WTC11 (cell line): ENCODE data around the gene FGFRL1. TPM values are rescaled to one million over a fixed set of nuclear protein-coding genes. Genes with fewer than 3 reads are reported as not detected.

Source experiments
- ATAC-seq: fragments of 200-7000 bp; cut with Tn5 transposase; 2 replicates; pipeline ENCODE4 v1.10.0; 2021; ENCODE audit warnings: mild to moderate bottlenecking, moderate library complexity
- CTCF ChIA-PET: fragments of 300-600 bp; sonication (Branson Sonifier 250); formaldehyde crosslinking; loops from one replicate; lab custom pipeline; 2021; ENCODE audit warnings: antibody characterized with exemption; lab: Charles Lee
- POLR2A ChIA-PET: fragments of 350-600 bp; sonication (Branson Sonifier 250); formaldehyde crosslinking; loops from one replicate; lab custom pipeline; 2021; ENCODE audit warnings: antibody characterized with exemption; lab: Charles Lee
- DNase-seq: peaks from one replicate; pipeline ENCODE4 v3.0.0; 2021; ENCODE audit warnings: low spot score
- H3K27ac Mint-ChIP-seq: 2 replicates; pipeline ENCODE4 v1.8.0; 2021; ENCODE audit warnings: mixed read lengths
- H3K27me3 Mint-ChIP-seq: 2 replicates; pipeline ENCODE4 v1.8.0; 2021; ENCODE audit warnings: low read depth, mild to moderate bottlenecking, moderate library complexity, mixed read lengths
- H3K36me3 Mint-ChIP-seq: 2 replicates; pipeline ENCODE4 v1.8.0; 2021; ENCODE audit warnings: mixed read lengths
- H3K4me1 Mint-ChIP-seq: 2 replicates; pipeline ENCODE4 v1.8.0; 2022; ENCODE audit warnings: mixed read lengths
- H3K4me3 Mint-ChIP-seq: 2 replicates; pipeline ENCODE4 v1.8.0; 2021; ENCODE audit warnings: mild to moderate bottlenecking, moderate library complexity, mixed read lengths
- H3K9me3 Mint-ChIP-seq: 2 replicates; pipeline ENCODE4 v1.8.0; 2021; ENCODE audit warnings: mixed read lengths
- AFF4 ChIP-seq: sonication (generic); formaldehyde crosslinking; IDR thresholded peaks from 2 replicates; pipeline ENCODE4 v1.8.1; 2023; ENCODE audit warnings: mild to moderate bottlenecking, missing genetic modification reagents, borderline replicate concordance
- ELF4 ChIP-seq: sonication (generic); formaldehyde crosslinking; IDR thresholded peaks from 2 replicates; pipeline ENCODE4 v1.8.1; 2022; ENCODE audit warnings: low read depth, mild to moderate bottlenecking, moderate library complexity, missing genetic modification reagents
- FOXK1 ChIP-seq: sonication (generic); formaldehyde crosslinking; IDR thresholded peaks from 2 replicates; pipeline ENCODE4 v1.8.0; 2022; ENCODE audit warnings: mild to moderate bottlenecking, moderate library complexity, missing genetic modification reagents
- FOXP4 ChIP-seq: sonication (generic); formaldehyde crosslinking; IDR thresholded peaks from 2 replicates; pipeline ENCODE4 v1.8.0; 2022; ENCODE audit warnings: mild to moderate bottlenecking, missing genetic modification reagents
- HMGA2 ChIP-seq: fragments of 250-450 bp; sonication (Bioruptor Pico); IDR thresholded peaks from 2 replicates; pipeline ENCODE4 v1.4.0; 2021; ENCODE audit warnings: mild to moderate bottlenecking, moderate library complexity
- IRF2 ChIP-seq: sonication (generic); formaldehyde crosslinking; IDR thresholded peaks from 2 replicates; pipeline ENCODE4 v1.8.0; 2022; ENCODE audit warnings: low read depth, missing genetic modification reagents, borderline replicate concordance
- JAZF1 ChIP-seq: fragments of 250-450 bp; sonication (Bioruptor Pico); IDR thresholded peaks from 2 replicates; pipeline ENCODE4 v1.9.0; 2021; ENCODE audit warnings: moderate library complexity, mild to moderate bottlenecking, inconsistent platforms
- KAT7 ChIP-seq: sonication (generic); formaldehyde crosslinking; IDR thresholded peaks from 2 replicates; pipeline ENCODE4 v1.8.1; 2023; ENCODE audit warnings: missing genetic modification reagents, mild to moderate bottlenecking, borderline replicate concordance
- PRRX2 ChIP-seq: fragments of 250-450 bp; sonication (Bioruptor Pico); IDR thresholded peaks from 2 replicates; pipeline ENCODE4 v1.8.0; 2021; ENCODE audit warnings: mild to moderate bottlenecking
- SMAD4 ChIP-seq: sonication (generic); formaldehyde crosslinking; IDR thresholded peaks from 2 replicates; pipeline ENCODE4 v1.8.0; 2022; ENCODE audit warnings: mild to moderate bottlenecking, missing genetic modification reagents
- TCF7 ChIP-seq: sonication (generic); formaldehyde crosslinking; IDR thresholded peaks from 2 replicates; pipeline ENCODE4 v1.8.0; 2022; ENCODE audit warnings: mild to moderate bottlenecking, low read depth, missing genetic modification reagents, moderate library complexity
- TEAD4 ChIP-seq: sonication (generic); formaldehyde crosslinking; IDR thresholded peaks from 2 replicates; pipeline ENCODE4 v1.8.0; 2022; ENCODE audit warnings: mild to moderate bottlenecking, missing genetic modification reagents
- ZBTB21 ChIP-seq: sonication (generic); formaldehyde crosslinking; IDR thresholded peaks from 2 replicates; pipeline ENCODE4 v1.8.1; 2023; ENCODE audit warnings: mild to moderate bottlenecking, missing genetic modification reagents, borderline replicate concordance
- ZNF121 ChIP-seq: sonication (generic); formaldehyde crosslinking; IDR thresholded peaks from 2 replicates; pipeline ENCODE4 v1.8.0; 2023; ENCODE audit warnings: missing genetic modification reagents
- ZNF396 ChIP-seq: fragments of 250-450 bp; sonication (Bioruptor Pico); IDR thresholded peaks from 2 replicates; pipeline ENCODE4 v1.8.0; 2021; ENCODE audit warnings: mild to moderate bottlenecking, moderate library complexity, borderline replicate concordance
- ZNF423 ChIP-seq: fragments of 250-450 bp; sonication (Bioruptor Pico); IDR thresholded peaks from 2 replicates; pipeline ENCODE4 v2.1.2; 2022; ENCODE audit warnings: mild to moderate bottlenecking, moderate library complexity
- total RNA-seq: library from RNA; stranded (reverse); gene quantifications from 3 replicates; pipeline ENCODE4 v1.2.3, GENCODE V29; 2021
- TF ChIP-seq, protein P1 (sequence below): sonication (generic); formaldehyde crosslinking; IDR thresholded peaks from 2 replicates; pipeline ENCODE4 v1.8.1; 2022; ENCODE audit warnings: low read depth, mild to moderate bottlenecking, moderate library complexity, missing genetic modification reagents, borderline replicate concordance
- TF ChIP-seq, protein P2 (sequence below): fragments of 250-450 bp; sonication (Bioruptor Pico); IDR thresholded peaks from 2 replicates; pipeline ENCODE4 v2.1.2; 2022; ENCODE audit warnings: mild to moderate bottlenecking, moderate library complexity
- TF ChIP-seq, protein P3 (sequence below): fragments of 250-450 bp; sonication (Bioruptor Pico); IDR thresholded peaks from 2 replicates; pipeline ENCODE4 v1.9.0; 2021; ENCODE audit warnings: moderate library complexity, mild to moderate bottlenecking, inconsistent platforms, borderline replicate concordance
- TF ChIP-seq, protein P4 (sequence below): sonication (generic); formaldehyde crosslinking; IDR thresholded peaks from 2 replicates; pipeline ENCODE4 v1.8.0; 2022; ENCODE audit warnings: mild to moderate bottlenecking, missing genetic modification reagents

The FGFRL1 gene
- total RNA-seq, 1 experiment from 2014 or later, result 25.9 TPM

DNA sequence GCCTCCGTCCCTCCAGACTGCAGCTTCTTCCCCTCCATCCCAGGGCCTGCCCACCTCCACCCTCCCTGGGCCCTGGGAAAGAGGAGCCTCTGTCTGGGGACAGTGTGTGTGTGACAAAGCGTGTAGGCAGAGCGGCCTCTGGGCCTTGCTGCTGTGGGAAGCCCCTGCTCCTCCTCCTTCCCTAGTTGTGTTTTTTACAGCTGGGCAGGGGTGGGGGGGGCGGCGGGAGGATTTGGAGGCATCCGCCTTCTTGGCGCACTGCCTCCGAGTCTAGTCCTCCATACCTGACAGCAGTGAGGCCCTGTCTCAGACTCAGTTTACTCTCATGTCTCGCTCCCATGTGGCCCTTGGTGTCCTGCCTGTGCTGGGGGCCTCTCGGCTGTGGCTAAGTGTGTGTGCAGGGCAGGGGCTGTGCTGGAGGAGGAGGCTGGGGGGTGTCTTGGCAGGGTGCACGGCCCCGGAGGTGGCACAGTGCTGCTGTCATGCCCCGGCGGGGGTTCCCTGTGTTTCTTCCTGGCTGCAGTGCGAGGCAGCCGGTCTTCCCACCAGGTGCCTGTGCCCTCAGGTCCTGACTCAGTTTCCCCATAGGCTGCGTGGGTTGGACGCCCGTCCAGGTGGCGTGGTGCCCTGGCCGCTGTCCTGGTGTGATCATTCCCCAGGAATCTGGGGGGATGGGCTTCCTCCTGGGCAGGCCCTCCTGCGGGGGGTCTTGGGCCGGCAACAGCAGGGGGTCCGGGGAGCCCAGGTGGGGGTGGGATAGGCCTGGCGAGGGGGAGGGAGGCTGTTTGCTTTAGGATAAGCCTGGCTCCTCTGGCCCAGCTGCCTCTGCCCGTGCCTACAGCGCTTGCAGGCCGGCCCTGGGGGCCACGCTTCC, 7.0 kb downstream of the FGFRL1 start:
- ChIA-PET POLR2A (no interaction called here), CTCF (no interaction called here)
- H3K4me3 Mint-ChIP-seq, result no peak overlapping the region
- H3K4me1 Mint-ChIP-seq, result no peaks in the 10 kb centered on the region
- H3K9me3 Mint-ChIP-seq, result no peaks in the 10 kb centered on the region
- TF ChIP-seq ZNF423 (peak; percentile 49; the same call in 1 of the 2 replicates), TEAD4 (CRISPR knock-in tag) (no peak), KAT7 (CRISPR knock-in tag) (no peak)
- H3K36me3 Mint-ChIP-seq, result no peaks in the 10 kb centered on the region
- 0 out of 2 replicates have a peak, but pooled peaks have one; percentile 6 for ATAC-seq
- H3K27ac Mint-ChIP-seq, result no peak overlapping the region
- DNase-seq, result no peak
- no peaks in the 10 kb centered on the region; the same call in 1 of the 2 replicates for H3K27me3 Mint-ChIP-seq

- H3K27ac Mint-ChIP-seq, result no peak overlapping the region
- H3K36me3 Mint-ChIP-seq, result no peaks in the 10 kb centered on the region
- DNase-seq, result no peak
- ChIA-PET POLR2A (no interaction called here), CTCF (interaction anchor here (1.3 kb wide), 1 partner anchor 9 kb away, joined by 3 read pairs; the partner anchor contains the start of gene FGFRL1)
- H3K9me3 Mint-ChIP-seq, result no peaks in the 10 kb centered on the region
- no peaks in the 10 kb centered on the region for H3K4me1 Mint-ChIP-seq
- no peak overlapping the region for H3K4me3 Mint-ChIP-seq
- ATAC-seq, result no peak
- H3K27me3 Mint-ChIP-seq, result no peaks in the 10 kb centered on the region
- TF ChIP-seq TCF7 (CRISPR knock-in tag), result no peak
- TF ChIP-seq ZNF423, result 0 out of 2 replicates have a peak, but pooled peaks have one; percentile 8
- no peak for TF ChIP-seq AFF4 (CRISPR knock-in tag)
- no peak for TF ChIP-seq IRF2
- TF ChIP-seq, protein P1, sequence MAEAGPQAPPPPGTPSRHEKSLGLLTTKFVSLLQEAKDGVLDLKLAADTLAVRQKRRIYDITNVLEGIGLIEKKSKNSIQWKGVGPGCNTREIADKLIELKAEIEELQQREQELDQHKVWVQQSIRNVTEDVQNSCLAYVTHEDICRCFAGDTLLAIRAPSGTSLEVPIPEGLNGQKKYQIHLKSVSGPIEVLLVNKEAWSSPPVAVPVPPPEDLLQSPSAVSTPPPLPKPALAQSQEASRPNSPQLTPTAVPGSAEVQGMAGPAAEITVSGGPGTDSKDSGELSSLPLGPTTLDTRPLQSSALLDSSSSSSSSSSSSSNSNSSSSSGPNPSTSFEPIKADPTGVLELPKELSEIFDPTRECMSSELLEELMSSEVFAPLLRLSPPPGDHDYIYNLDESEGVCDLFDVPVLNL (CRISPR knock-in tag), result no peak
- TF ChIP-seq ZNF396 (CRISPR knock-in tag), result no peak
- TF ChIP-seq PRRX2 (CRISPR knock-in tag), result no peak
- TF ChIP-seq, all 79 proteins: peak for 1
These were observed 7.9 kb downstream of the FGFRL1 start for GRCh38 chr4:1019320-1019719.

- no peak overlapping the region for H3K27ac Mint-ChIP-seq
- DNase-seq, result no peak
- H3K36me3 Mint-ChIP-seq, result no peaks in the 10 kb centered on the region
- ChIA-PET POLR2A (no interaction called here), CTCF (interaction anchor here (1.3 kb wide), 1 partner anchor 9 kb away, joined by 3 read pairs; the partner anchor contains the start of gene FGFRL1)
- H3K27me3 Mint-ChIP-seq, result no peaks in the 10 kb centered on the region
- peak; percentile 41 for ATAC-seq
- no peaks in the 10 kb centered on the region for H3K4me1 Mint-ChIP-seq
- H3K9me3 Mint-ChIP-seq, result no peaks in the 10 kb centered on the region
- no peak overlapping the region for H3K4me3 Mint-ChIP-seq
- TF ChIP-seq, protein P2, sequence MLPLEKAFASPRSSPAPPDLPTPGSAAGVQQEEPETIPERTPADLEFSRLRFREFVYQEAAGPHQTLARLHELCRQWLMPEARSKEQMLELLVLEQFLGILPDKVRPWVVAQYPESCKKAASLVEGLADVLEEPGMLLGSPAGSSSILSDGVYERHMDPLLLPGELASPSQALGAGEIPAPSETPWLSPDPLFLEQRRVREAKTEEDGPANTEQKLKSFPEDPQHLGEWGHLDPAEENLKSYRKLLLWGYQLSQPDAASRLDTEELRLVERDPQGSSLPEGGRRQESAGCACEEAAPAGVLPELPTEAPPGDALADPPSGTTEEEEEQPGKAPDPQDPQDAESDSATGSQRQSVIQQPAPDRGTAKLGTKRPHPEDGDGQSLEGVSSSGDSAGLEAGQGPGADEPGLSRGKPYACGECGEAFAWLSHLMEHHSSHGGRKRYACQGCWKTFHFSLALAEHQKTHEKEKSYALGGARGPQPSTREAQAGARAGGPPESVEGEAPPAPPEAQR (CRISPR knock-in tag), result no peak
- TF ChIP-seq HMGA2 (CRISPR knock-in tag), result no peak
- TF ChIP-seq ELF4 (CRISPR knock-in tag), result no peak
- no peak for TF ChIP-seq FOXK1
- TF ChIP-seq, protein P3, sequence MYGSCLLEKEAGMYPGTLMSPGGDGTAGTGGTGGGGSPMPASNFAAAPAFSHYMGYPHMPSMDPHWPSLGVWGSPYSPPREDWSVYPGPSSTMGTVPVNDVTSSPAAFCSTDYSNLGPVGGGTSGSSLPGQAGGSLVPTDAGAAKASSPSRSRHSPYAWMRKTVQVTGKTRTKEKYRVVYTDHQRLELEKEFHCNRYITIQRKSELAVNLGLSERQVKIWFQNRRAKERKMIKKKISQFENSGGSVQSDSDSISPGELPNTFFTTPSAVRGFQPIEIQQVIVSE (CRISPR knock-in tag), result no peak
- TF ChIP-seq JAZF1 (CRISPR knock-in tag), result no peak
- no peak for TF ChIP-seq SMAD4
- TF ChIP-seq, protein P4, sequence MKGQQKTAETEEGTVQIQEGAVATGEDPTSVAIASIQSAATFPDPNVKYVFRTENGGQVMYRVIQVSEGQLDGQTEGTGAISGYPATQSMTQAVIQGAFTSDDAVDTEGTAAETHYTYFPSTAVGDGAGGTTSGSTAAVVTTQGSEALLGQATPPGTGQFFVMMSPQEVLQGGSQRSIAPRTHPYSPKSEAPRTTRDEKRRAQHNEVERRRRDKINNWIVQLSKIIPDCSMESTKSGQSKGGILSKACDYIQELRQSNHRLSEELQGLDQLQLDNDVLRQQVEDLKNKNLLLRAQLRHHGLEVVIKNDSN (CRISPR knock-in tag), result no peak
- no peak for TF ChIP-seq ZBTB21 (CRISPR knock-in tag)
- TF ChIP-seq ZNF121 (CRISPR knock-in tag), result no peak
- TF ChIP-seq FOXP4 (CRISPR knock-in tag), result no peak
These were observed 8.5 kb downstream of the FGFRL1 start for GRCh38 chr4:1019729-1020470.
